WTC11 (cell line): ENCODE results near the gene PSORS1C1. TPM values are rescaled to one million over a fixed set of nuclear protein-coding genes. Genes with fewer than 3 reads are reported as not detected.

Experiments
- ATAC-seq: fragments of 200-7000 bp; cut with Tn5 transposase; 2 replicates; pipeline ENCODE4 v1.10.0; 2021; ENCODE audit warnings: mild to moderate bottlenecking, moderate library complexity
- CTCF ChIA-PET: fragments of 300-600 bp; sonication (Branson Sonifier 250); formaldehyde crosslinking; loops from one replicate; lab custom pipeline; 2021; ENCODE audit warnings: antibody characterized with exemption; lab: Charles Lee
- POLR2A ChIA-PET: fragments of 350-600 bp; sonication (Branson Sonifier 250); formaldehyde crosslinking; loops from one replicate; lab custom pipeline; 2021; ENCODE audit warnings: antibody characterized with exemption; lab: Charles Lee
- DNase-seq: peaks from one replicate; pipeline ENCODE4 v3.0.0; 2021; ENCODE audit warnings: low spot score
- H3K27ac Mint-ChIP-seq: 2 replicates; pipeline ENCODE4 v1.8.0; 2021; ENCODE audit warnings: mixed read lengths
- H3K27me3 Mint-ChIP-seq: 2 replicates; pipeline ENCODE4 v1.8.0; 2021; ENCODE audit warnings: low read depth, mild to moderate bottlenecking, moderate library complexity, mixed read lengths
- H3K36me3 Mint-ChIP-seq: 2 replicates; pipeline ENCODE4 v1.8.0; 2021; ENCODE audit warnings: mixed read lengths
- H3K4me1 Mint-ChIP-seq: 2 replicates; pipeline ENCODE4 v1.8.0; 2022; ENCODE audit warnings: mixed read lengths
- H3K4me3 Mint-ChIP-seq: 2 replicates; pipeline ENCODE4 v1.8.0; 2021; ENCODE audit warnings: mild to moderate bottlenecking, moderate library complexity, mixed read lengths
- H3K9me3 Mint-ChIP-seq: 2 replicates; pipeline ENCODE4 v1.8.0; 2021; ENCODE audit warnings: mixed read lengths
- AR ChIP-seq: fragments of 250-450 bp; sonication (Bioruptor Pico); IDR thresholded peaks from 2 replicates; pipeline ENCODE4 v1.9.0; 2021; ENCODE audit warnings: mild to moderate bottlenecking
- ATF1 ChIP-seq: sonication (generic); formaldehyde crosslinking; IDR thresholded peaks from 2 replicates; pipeline ENCODE4 v1.8.1; 2023; ENCODE audit warnings: mild to moderate bottlenecking, moderate library complexity, missing genetic modification reagents
- ERG ChIP-seq: fragments of 250-450 bp; sonication (Bioruptor Pico); IDR thresholded peaks from 2 replicates; pipeline ENCODE4 v1.8.0; 2021; ENCODE audit warnings: mild to moderate bottlenecking
- ETV6 ChIP-seq: sonication (generic); formaldehyde crosslinking; IDR thresholded peaks from 2 replicates; pipeline ENCODE4 v1.8.1; 2022; ENCODE audit warnings: mild to moderate bottlenecking, missing genetic modification reagents
- FOXP1 ChIP-seq: sonication (generic); formaldehyde crosslinking; IDR thresholded peaks from 2 replicates; pipeline ENCODE4 v1.8.0; 2022; ENCODE audit warnings: missing genetic modification reagents, mild to moderate bottlenecking, moderate library complexity, borderline replicate concordance
- GABPB1 ChIP-seq: sonication (generic); formaldehyde crosslinking; IDR thresholded peaks from 2 replicates; pipeline ENCODE4 v1.8.1; 2023; ENCODE audit warnings: mild to moderate bottlenecking, missing genetic modification reagents
- HMGXB4 ChIP-seq: sonication (generic); formaldehyde crosslinking; IDR thresholded peaks from 2 replicates; pipeline ENCODE4 v1.8.1; 2023; ENCODE audit warnings: mild to moderate bottlenecking, moderate library complexity, missing genetic modification reagents
- IRF1 ChIP-seq: sonication (generic); formaldehyde crosslinking; IDR thresholded peaks from 2 replicates; pipeline ENCODE4 v1.8.0; 2023; ENCODE audit warnings: missing genetic modification reagents
- MXD4 ChIP-seq: fragments of 250-450 bp; sonication (Bioruptor Pico); IDR thresholded peaks from 2 replicates; pipeline ENCODE4 v1.8.0; 2021; ENCODE audit warnings: mild to moderate bottlenecking, moderate library complexity, borderline replicate concordance
- NFATC4 ChIP-seq: fragments of 250-450 bp; sonication (Bioruptor Pico); IDR thresholded peaks from 2 replicates; pipeline ENCODE4 v1.9.0; 2021; ENCODE audit warnings: mild to moderate bottlenecking
- NFE2L1 ChIP-seq: sonication (generic); formaldehyde crosslinking; IDR thresholded peaks from 2 replicates; pipeline ENCODE4 v1.8.1; 2023; ENCODE audit warnings: missing genetic modification reagents
- RORB ChIP-seq: fragments of 250-450 bp; sonication (Bioruptor Pico); IDR thresholded peaks from 2 replicates; pipeline ENCODE4 v1.9.0; 2021; ENCODE audit warnings: mild to moderate bottlenecking
- SMAD3 ChIP-seq: sonication (generic); formaldehyde crosslinking; IDR thresholded peaks from 2 replicates; pipeline ENCODE4 v1.8.0; 2022; ENCODE audit warnings: missing genetic modification reagents, mild to moderate bottlenecking, borderline replicate concordance
- STAT6 ChIP-seq: sonication (generic); formaldehyde crosslinking; conservative IDR thresholded peaks from 2 replicates; pipeline ENCODE4 v1.8.1; 2023; ENCODE audit warnings: mild to moderate bottlenecking, low read depth, missing genetic modification reagents, moderate library complexity
- TCF7 ChIP-seq: sonication (generic); formaldehyde crosslinking; IDR thresholded peaks from 2 replicates; pipeline ENCODE4 v1.8.0; 2022; ENCODE audit warnings: mild to moderate bottlenecking, low read depth, missing genetic modification reagents, moderate library complexity
- TEAD4 ChIP-seq: sonication (generic); formaldehyde crosslinking; IDR thresholded peaks from 2 replicates; pipeline ENCODE4 v1.8.0; 2022; ENCODE audit warnings: mild to moderate bottlenecking, missing genetic modification reagents
- USF1 ChIP-seq: sonication (generic); formaldehyde crosslinking; IDR thresholded peaks from 2 replicates; pipeline ENCODE4 v1.8.0; 2022; ENCODE audit warnings: mild to moderate bottlenecking, missing genetic modification reagents
- ZBTB21 ChIP-seq: sonication (generic); formaldehyde crosslinking; IDR thresholded peaks from 2 replicates; pipeline ENCODE4 v1.8.1; 2023; ENCODE audit warnings: mild to moderate bottlenecking, missing genetic modification reagents, borderline replicate concordance
- ZNF232 ChIP-seq: sonication (generic); formaldehyde crosslinking; IDR thresholded peaks from 2 replicates; pipeline ENCODE4 v1.8.0; 2022; ENCODE audit warnings: mild to moderate bottlenecking, missing genetic modification reagents
- ZNF512 ChIP-seq: sonication (generic); formaldehyde crosslinking; IDR thresholded peaks from 2 replicates; pipeline ENCODE4 v1.8.1; 2022; ENCODE audit warnings: missing genetic modification reagents, borderline replicate concordance
- total RNA-seq: library from RNA; stranded (reverse); gene quantifications from 3 replicates; pipeline ENCODE4 v1.2.3, GENCODE V29; 2021

Gene PSORS1C1
- total RNA-seq, 1 experiment from 2014 or later, result 0.66 TPM

GRCh38 chr6:31115941-31116560 lies 1.5 kb downstream of the PSORS1C1 start:
- H3K4me1 Mint-ChIP-seq, result peaks cover 22% of the 10 kb centered on the region
- H3K27ac Mint-ChIP-seq, result no peak overlapping the region
- CTCF ChIA-PET, result interaction anchor here (0.9 to 11.0 kb wide), 14 partner anchors 13 to 437 kb away, joined by 3 to 90 read pairs (median 4); no protein-coding TSS in a partner anchor
- H3K27me3 Mint-ChIP-seq, result peaks cover 15% of the 10 kb centered on the region
- no peak for DNase-seq
- no peaks in the 10 kb centered on the region for H3K36me3 Mint-ChIP-seq
- H3K9me3 Mint-ChIP-seq, result no peaks in the 10 kb centered on the region
- TF ChIP-seq NFATC4 (CRISPR knock-in tag) (no peak), AR (CRISPR knock-in tag) (no peak), ATF1 (CRISPR knock-in tag) (no peak), RORB (no peak), ERG (CRISPR knock-in tag) (no peak), ETV6 (CRISPR knock-in tag) (no peak), ZNF232 (CRISPR knock-in tag) (no peak), ZBTB21 (no peak), TEAD4 (no peak), GABPB1 (CRISPR knock-in tag) (no peak), IRF1 (CRISPR knock-in tag) (no peak), MXD4 (no peak), NFE2L1 (no peak), ZNF512 (CRISPR knock-in tag) (no peak), STAT6 (CRISPR knock-in tag) (no peak), FOXP1 (CRISPR knock-in tag) (no peak), HMGXB4 (CRISPR knock-in tag) (no peak), USF1 (no peak), TCF7 (CRISPR knock-in tag) (no peak), SMAD3 (CRISPR knock-in tag) (no peak)
- TF ChIP-seq, all 79 proteins: peak for 0
- H3K4me3 Mint-ChIP-seq, result no peak overlapping the region
- no peak for ATAC-seq
- POLR2A ChIA-PET, result interaction anchor here (0.8 to 1.3 kb wide), 2 partner anchors 29 to 56 kb away, joined by 3 read pairs; no protein-coding TSS in a partner anchor
